NCI-H748 treated with DMSO at 0.1 percent for 48 hours (cell line): ENCODE results near the gene RPLP1.

ENCODE experiments used
- DNase-seq: peaks from one replicate; lab custom pipeline; 2025; lab: John Stamatoyannopoulos, UW

The RPLP1 gene

GRCh38 chr15:69469467-69470201 lies 17.0 kb downstream of the RPLP1 start:
- no peak for DNase-seq

GRCh38 chr15:69472046-69472445 lies 19.4 kb downstream of the RPLP1 start:
- no peak for DNase-seq

GRCh38 chr15:69472562-69472961 lies 19.9 kb downstream of the RPLP1 start:
- no peak for DNase-seq

GRCh38 chr15:69474291-69474690 lies 21.7 kb downstream of the RPLP1 start:
- no peak for DNase-seq

- no peak for DNase-seq
Observed at GRCh38 chr15:69474846-69475455, 22.3 kb downstream of the RPLP1 start.

- DNase-seq, result peak; percentile 25
Observed at GRCh38 chr15:69475769-69476358, 23.2 kb downstream of the RPLP1 start.

- DNase-seq, result no peak
Observed at GRCh38 chr15:69476704-69477473, 24.3 kb downstream of the RPLP1 start.

- DNase-seq, result peak; percentile 55
Observed at GRCh38 chr15:69478259-69478781, 25.7 kb downstream of the RPLP1 start.

- no peak for DNase-seq
Observed at GRCh38 chr15:69479081-69479480, 26.5 kb downstream of the RPLP1 start.

GRCh38 chr15:69479971-69480370 lies 27.4 kb downstream of the RPLP1 start:
- DNase-seq, result no peak

- DNase-seq, result no peak
Observed at GRCh38 chr15:69480932-69481331, 28.3 kb downstream of the RPLP1 start.

- no peak for DNase-seq
Observed at GRCh38 chr15:69482686-69483256, 30.2 kb downstream of the RPLP1 start.

GRCh38 chr15:69484837-69485236 lies 32.2 kb downstream of the RPLP1 start:
- no peak for DNase-seq

- no peak for DNase-seq
Observed at GRCh38 chr15:69486481-69487110, 34.0 kb downstream of the RPLP1 start.

- no peak for DNase-seq
Observed at GRCh38 chr15:69489073-69489571, 36.5 kb downstream of the RPLP1 start.

- DNase-seq, result no peak
Observed at GRCh38 chr15:69490356-69491037, 37.9 kb downstream of the RPLP1 start.

- no peak for DNase-seq
Observed at GRCh38 chr15:69491038-69491505, 38.5 kb downstream of the RPLP1 start.

- no peak for DNase-seq
Observed at GRCh38 chr15:69493406-69493805, 40.8 kb downstream of the RPLP1 start.

- DNase-seq, result peak; percentile 10
Observed at GRCh38 chr15:69496001-69496400, 43.4 kb downstream of the RPLP1 start.

GRCh38 chr15:69497076-69497475 lies 44.5 kb downstream of the RPLP1 start:
- DNase-seq, result no peak

- no peak for DNase-seq
Observed at GRCh38 chr15:69497667-69498066, 45.0 kb downstream of the RPLP1 start.
